ENCODE measurements around the gene RPL4.

The RPL4 gene

GRCh38 chr15:66454143-66454542 is 50.5 kb downstream of the RPL4 start:
- no peak for DNase-seq (ENCODE audit: low spot score)

- DNase-seq (ENCODE audit: low spot score): no peak
These were observed 51.6 kb downstream of the RPL4 start for GRCh38 chr15:66452971-66453580.

GRCh38 chr15:66452420-66452819 is 52.2 kb downstream of the RPL4 start:
- no peak for DNase-seq (ENCODE audit: low spot score)
